K562 (cell line): ENCODE measurements around the gene RALGAPB. TPM values are rescaled to one million over a fixed set of nuclear protein-coding genes. Genes with fewer than 3 reads are reported as not detected.

ENCODE experiments used
- BACH1 ChIP-seq: fragments of 200-800 bp; sonication (Bioruptor generic); IDR thresholded peaks from 2 replicates; pipeline ENCODE4 v1.6.1; 2016; ENCODE audit warnings: missing genetic modification characterization, missing compliant biosample characterization
- BMI1 ChIP-seq: fragments of 150-350 bp; IDR thresholded peaks from 2 replicates; pipeline ENCODE4 v1.6.1; 2014; ENCODE audit warnings: low read length
- FOXP4 ChIP-seq: sonication (generic); formaldehyde crosslinking; IDR thresholded peaks from 2 replicates; pipeline ENCODE4 v1.8.0; 2022; ENCODE audit warnings: mild to moderate bottlenecking, missing genetic modification reagents, borderline replicate concordance
- HDAC2 ChIP-seq: fragments of 450-650 bp; IDR thresholded peaks from 2 replicates; pipeline ENCODE4 v1.6.1; 2016; ENCODE audit warnings: mild to moderate bottlenecking
- HOMEZ ChIP-seq: fragments of 250-450 bp; sonication (Bioruptor Pico); IDR thresholded peaks from 2 replicates; pipeline ENCODE4 v1.4.0; 2020; ENCODE audit warnings: mild to moderate bottlenecking, moderate library complexity
- MAX ChIP-seq: sonication (generic); formaldehyde crosslinking; IDR thresholded peaks from 2 replicates; pipeline ENCODE4 v1.9.0; 2022; ENCODE audit warnings: mild to moderate bottlenecking, missing genetic modification reagents
- NFE2 ChIP-seq: IDR thresholded peaks from 2 replicates; pipeline ENCODE4 v1.6.1; 2014; ENCODE audit warnings: antibody characterized with exemption, low read depth
- NUFIP1 ChIP-seq: fragments of 450-650 bp; IDR thresholded peaks from 2 replicates; pipeline ENCODE4 v1.6.1; 2018; ENCODE audit not compliant: partially characterized antibody
- PHF8 ChIP-seq: fragments of 200-600 bp; sonication (generic); IDR thresholded peaks from 2 replicates; pipeline ENCODE4 v1.6.1; 2012; ENCODE audit warnings: mixed run types, mild to moderate bottlenecking, inconsistent platforms, low read length, moderate library complexity, borderline replicate concordance
- RAD51 ChIP-seq: fragments of 450-650 bp; IDR thresholded peaks from 2 replicates; pipeline ENCODE4 v1.7.1; 2016; ENCODE audit warnings: low read depth, mild to moderate bottlenecking, borderline replicate concordance
- REST ChIP-seq, 2 experiments: fragments of 450-650 bp; formaldehyde crosslinking in 1 of 2; IDR thresholded peaks; 2 replicates each; pipeline versions ENCODE4 v1.4.0 to v1.6.1; 2014 to 2020; ENCODE audit warnings: mild to moderate bottlenecking in 2 of 2, borderline replicate concordance in 1 of 2, low read depth in 1 of 2
- SUPT5H ChIP-seq: fragments of 450-650 bp; IDR thresholded peaks from 2 replicates; pipeline ENCODE4 v1.6.1; 2016
- polyA plus RNA-seq, 8 experiments: library from polyadenylated mRNA; depleted of rRNA in 4 of 8; stranded (reverse) in 5 of 8; unstranded in 3 of 8; fragments of >200 nt; fragmentation: Nextera tagmentation in 2 of 8; fragmentation: Illumina TruSeq in 1 of 8; extraction: Ambion mirVana in 2 of 8; extraction: Trizol in 1 of 8; gene quantifications; 2 replicates each; pipeline versions ENCODE4 v1.2.1 to v1.2.3, GENCODE V29; 2011 to 2014; ENCODE audit warnings: inconsistent platforms in 1 of 8, missing spikeins in 1 of 8
- total RNA-seq, 7 experiments: library from RNA; depleted of rRNA in 6 of 7; stranded (reverse); fragments of >200 nt in 6 of 7; fragmentation: Illumina TruSeq in 2 of 7; extraction: Trizol in 2 of 7; gene quantifications; 2 replicates each; pipeline versions ENCODE4 v1.2.1 to v1.2.3, GENCODE V29; 2011 to 2021; ENCODE audit warnings: low replicate concordance in 1 of 7

The RALGAPB gene
- total and polyA plus RNA-seq, 9 of the 15 experiments (the other 6 are each of a cell fraction or from before 2014, with no cell fraction given): 4.3 to 25.6 (median 13.6) TPM

- TF ChIP-seq NFE2 (peak; percentile 32; the same call in 1 of the 2 replicates), FOXP4 (CRISPR knock-in tag) (no peak), HOMEZ (CRISPR knock-in tag) (no peak), BACH1 (tag) (no peak), BMI1 (peak; percentile 51; the same call in 1 of the 2 replicates), RAD51 (no peak; the same call in 1 of the 2 replicates), SUPT5H (peak; percentile 97), HDAC2 (no peak; the same call in 1 of the 2 replicates), NUFIP1 (no peak), MAX (CRISPR knock-in tag) (peak; percentile 59; the same call in 1 of the 2 replicates), PHF8 (peak; percentile 94), REST (IDR thresholded peaks at IDR 0.05; ENCODE audit: borderline replicate concordance) (peak; percentile 73), REST (CRISPR knock-in tag; IDR thresholded peaks at IDR 0.05; ENCODE audit: low read depth) (peak; percentile 68; the same call in 1 of the 2 replicates)
Observed at GRCh38 chr20:38446441-38447209, 26.0 kb upstream of the RALGAPB start (continued).
